Cardiac septum (tissue), 1 donor: ENCODE results near the gene SMIM24. TPM values are rescaled to one million over a fixed set of nuclear protein-coding genes. Genes with fewer than 3 reads are reported as not detected.
"Not testable (repeated sequence)": the region's sequence is repeated elsewhere in the genome, so short reads cannot be mapped to it uniquely, and the experiment has no call there.

ENCODE experiments used
- DNase-seq: peaks from one replicate; pipeline ENCODE4 v3.0.0-alpha.2; 2020; ENCODE audit warnings: low spot score
- intact Hi-C: fragments of 100-400 bp; cut with DNase I; formaldehyde crosslinking; loops from one replicate; pipeline ENCODE4 v1.14.0; 2022
- total RNA-seq: library from RNA; stranded (reverse); fragmentation: NEBNext Ultra II Directional; extraction: Animal tissue kit (Norgen Biotek cat#: 25700); gene quantifications from one replicate; pipeline ENCODE4 v1.2.1, GENCODE V29; 2021
- donor health status: DM: no; HTN: no; CAD: no.

The SMIM24 gene
- total RNA-seq, 1 donor from 2014 or later = not detected

DNA sequence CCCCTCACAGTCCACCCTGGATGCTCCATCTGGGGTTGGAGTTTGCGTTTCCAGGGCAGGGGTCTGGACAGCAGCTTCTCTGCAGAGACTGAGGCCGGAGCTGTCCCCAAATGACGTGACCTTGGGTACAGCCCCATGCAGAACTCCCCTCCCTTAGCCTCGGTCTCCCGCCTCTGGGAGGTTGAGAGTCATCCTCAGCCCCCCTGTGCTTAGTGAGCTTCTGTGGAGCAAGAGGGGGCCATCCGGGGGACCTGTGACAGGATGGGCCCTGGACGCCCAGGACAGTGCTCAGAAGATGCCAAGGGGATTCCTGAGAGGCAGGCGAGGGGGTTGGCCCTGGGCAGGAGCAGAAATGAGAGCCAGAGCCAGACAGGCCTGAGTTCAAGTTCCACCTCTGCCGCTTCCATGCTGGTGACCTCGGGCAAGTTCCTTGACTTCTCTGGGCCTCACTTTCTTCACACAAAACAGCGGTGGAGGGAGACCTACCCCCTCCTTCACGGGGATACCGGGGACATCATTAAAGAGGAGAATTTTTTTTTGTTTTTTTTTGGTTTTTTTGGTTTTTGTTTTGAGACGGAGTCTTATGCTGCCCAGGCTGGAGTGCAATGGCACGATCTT, 20.3 kb downstream of the SMIM24 start:
- no peak for DNase-seq
- intact Hi-C loops = no loop called here

DNA sequence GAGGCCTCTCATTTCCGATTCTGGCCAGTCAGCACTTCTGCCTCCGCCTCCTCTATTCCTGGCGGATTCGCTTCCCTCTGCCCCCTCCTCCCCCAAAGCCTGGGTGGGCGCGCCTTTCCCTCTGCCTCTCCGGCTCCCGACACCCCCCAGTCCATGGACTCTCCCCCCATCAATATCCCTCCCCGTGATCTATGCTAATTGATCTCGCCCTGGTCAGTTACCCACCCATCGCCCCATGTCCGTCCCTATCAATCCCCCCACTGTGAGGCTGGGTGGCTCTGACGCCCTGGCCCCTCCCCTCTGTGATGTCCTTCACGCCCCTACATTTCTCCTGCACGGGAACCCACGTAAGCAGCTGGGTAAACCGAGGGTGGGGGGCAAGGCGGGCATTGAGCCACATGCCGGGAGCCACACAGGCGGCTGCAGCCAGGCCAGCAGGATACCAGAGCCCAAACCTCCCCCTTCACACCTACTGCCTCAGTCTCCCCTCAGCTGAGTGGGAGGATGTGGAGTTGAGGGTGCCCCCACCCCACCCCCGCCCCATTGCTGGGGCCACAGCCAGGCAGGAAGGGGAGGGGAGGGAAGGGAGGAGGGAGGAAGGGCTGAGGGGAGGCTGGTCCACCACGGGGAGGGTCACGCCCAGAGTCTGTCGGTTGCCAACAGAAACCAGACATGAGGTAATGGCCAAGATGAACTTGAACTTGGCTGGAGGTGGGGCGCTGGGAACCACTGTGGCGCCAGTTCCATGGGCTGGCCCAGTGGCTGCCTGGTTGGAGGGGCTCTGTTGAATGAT, 21.0 kb downstream of the SMIM24 start:
- DNase-seq = peak; percentile 94
- intact Hi-C loops = no loop called here

DNA sequence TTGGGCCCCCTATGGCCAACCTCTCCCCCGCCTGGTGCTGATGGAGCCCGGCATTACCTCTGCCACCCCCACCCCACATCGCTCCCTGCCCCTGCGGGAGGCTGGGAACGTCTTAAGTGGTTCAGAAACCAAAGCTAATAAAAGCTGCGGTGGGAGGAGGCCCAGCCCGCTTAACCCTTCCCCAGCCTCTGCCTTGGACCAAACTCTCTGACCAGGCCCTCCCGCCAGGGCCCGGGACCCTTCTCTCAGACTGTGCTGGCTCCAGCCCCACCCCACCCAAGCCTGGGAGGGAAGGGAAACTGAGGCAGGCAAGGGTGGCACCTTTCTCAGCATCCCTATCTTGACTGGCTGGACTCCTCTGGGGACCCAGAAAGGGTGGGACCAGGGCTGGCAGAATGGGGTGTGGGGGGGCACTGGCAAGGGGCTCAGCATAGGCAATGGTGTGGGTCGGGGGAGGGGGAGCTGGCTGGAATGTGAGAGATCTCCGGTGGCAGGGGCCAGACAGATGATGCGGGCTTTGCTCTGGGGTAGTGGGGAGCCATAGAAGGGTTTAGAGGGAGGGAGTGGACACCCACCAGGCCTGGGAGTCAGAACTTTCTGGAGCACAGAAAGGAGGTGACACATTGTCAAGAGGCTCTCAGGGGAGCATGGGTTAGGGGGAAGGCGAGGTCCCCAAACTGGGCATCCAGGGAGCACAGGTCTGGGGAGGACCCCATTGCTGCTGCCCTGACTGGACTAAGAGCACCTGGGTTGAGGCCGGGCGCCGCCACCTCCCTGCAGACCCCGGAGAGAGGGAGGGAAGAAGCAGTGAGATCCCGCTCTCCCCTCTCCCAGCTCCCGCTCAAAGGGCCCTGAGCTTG, 21.9 kb downstream of the SMIM24 start:
- intact Hi-C loops = no loop called here
- DNase-seq = no peak

DNA sequence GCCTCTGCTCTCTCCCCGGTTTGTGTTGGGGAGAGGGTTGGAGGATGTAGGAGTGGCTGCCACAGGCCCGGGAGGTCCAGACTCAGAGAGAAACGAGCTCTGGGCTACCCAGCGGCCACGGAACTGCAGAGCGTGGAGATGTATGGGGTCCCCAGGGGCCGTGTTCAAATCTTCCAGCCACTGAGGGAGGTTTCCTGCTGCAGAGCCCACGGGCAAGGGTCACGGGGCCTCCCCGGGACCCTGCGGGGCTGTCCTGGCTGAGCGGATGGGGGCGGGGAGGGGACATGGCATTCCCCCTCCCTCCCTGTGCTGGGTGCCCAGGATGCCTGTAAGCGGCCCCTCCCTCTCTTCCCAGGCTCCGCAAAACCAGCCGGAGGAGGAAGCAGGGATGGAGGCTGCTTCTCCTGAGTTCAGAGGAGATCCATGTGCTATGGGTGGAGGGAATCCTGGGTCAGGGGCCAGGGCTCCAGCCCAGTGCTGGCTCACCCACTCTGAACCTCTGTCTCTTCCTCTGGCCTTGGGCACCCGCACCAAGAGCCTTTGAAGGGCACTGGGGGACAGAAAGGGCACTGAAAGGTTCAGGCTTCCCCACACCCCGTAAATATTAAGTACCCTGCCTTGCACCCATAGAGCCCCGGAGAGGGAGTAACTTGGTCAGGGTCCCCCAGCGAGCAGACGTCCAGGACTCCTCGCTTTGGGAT, 22.6 kb downstream of the SMIM24 start:
- intact Hi-C loops = no loop called here
- no peak for DNase-seq

DNA sequence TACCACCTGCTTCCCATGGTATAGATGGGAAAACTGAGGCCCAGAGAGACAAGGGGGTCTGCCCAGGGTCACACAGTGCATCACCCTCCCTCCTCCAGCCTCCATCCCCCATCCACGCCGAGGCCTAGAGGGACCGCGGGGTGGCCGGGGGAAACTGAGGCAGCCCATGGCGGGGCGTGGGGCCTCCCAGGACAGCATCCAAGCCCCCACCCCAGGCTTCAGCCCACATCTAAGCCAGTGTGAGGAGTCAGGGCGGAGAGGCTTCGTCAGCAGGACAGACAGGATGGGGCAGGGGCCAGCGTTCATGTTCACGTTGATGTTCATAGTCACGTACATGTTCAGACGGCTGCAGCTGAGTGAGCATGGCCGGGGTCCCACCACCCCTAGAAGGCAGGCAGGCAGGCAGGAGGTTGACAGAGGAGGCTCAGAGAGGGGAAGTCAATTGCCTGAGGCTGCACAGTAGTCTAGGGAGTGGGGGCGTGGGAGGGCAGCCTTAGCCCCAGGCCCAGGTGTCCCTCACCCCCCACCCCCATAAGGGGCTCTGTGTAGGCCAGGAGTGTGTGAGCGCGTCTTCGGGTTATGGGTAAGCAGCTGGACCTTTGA, 23.3 kb downstream of the SMIM24 start:
- intact Hi-C loops = no loop called here
- no peak for DNase-seq

DNA sequence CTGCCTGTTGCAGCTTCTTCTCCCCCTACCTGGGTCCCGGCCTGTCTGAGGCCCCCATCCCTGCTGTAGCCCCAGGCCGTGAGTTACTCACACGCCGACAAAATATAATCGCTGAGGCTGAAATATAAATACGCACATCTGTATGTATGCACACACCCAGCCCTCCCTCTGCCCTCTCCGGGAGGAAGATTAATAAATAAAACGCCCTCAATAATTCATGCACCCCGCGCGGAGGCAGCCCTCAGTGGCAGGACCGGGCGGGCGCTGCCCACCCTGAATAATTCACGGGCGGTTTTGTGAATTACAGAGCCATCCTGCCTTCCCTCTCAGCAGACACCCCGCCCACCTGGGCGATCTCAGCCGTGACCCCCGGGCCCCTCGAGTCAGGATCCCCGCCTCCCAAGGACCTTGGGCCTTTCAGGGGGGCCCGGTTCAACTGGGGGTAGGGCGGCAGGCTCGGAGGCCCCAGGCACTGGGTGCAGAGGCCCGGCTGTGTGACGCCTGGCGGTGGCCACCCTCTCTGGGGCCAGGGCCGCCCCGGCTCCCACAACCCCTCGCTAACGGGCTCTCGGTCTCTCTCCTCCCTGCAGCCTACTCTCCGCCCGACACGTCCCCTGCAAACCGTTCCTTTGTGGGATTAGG, 24.2 kb downstream of the SMIM24 start:
- intact Hi-C loops = no loop called here
- DNase-seq = no peak

DNA sequence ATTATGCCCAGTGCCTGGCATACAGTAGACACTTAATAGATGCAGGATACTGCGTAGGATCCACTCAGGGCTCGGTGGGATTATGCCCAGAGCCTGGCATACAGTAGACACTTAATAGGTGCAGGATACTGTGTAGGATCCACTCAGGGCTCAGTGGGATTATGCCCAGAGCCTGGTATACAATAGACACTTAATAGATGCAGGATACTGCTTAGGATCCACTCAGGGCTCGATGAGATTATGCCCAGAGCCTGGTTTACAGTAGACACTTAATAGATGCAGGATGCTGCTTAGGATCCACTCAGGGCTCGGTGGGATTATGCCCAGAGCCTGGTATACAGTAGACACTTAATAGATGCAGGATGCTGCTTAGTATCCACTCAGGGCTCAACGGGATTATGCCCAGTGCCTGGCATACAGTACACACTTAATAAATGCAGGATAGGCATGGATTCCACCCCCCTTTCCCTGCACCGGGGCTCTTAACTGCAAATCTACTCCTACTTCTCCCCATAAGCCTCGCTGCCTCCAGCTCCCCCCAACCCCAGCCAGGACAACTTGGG, 24.9 kb downstream of the SMIM24 start:
- intact Hi-C loops = no loop called here
- DNase-seq = no peak

DNA sequence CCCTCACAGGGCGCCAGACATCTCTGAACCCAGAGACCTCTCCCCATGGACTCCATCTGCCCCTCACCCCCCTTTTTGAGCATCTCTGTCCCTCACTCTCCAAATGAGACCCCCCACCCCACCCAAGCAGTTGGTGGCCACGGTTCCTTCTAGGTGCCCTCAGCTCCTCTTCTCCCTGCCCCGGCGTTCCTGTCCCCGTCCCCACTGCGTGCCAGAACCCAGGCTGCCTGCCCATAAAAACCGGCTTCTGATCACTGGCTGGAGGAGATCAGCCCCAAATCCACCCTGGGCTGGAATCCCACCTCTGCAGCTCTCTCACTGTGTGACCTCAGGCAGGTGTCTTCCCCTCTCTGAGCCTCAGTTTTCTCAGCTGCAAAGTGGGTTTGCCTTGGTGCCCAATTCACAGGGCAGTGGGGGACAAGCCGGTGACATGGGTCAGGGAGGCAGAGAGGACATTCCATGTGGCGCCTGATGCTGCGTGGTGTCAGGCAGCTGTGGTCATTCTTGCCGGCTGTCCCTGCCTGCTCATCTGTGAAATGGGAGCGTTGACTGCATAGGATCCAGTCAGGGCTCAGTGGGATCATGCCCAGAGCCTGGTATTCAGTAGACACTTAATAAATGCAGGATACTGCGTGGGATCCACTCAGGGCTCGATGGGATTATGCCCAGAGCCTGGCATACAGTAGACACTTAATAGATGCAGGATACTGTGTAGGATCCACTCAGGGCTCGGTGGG, 25.5 kb downstream of the SMIM24 start:
- DNase-seq = no peak
- intact Hi-C loops = no loop called here

DNA sequence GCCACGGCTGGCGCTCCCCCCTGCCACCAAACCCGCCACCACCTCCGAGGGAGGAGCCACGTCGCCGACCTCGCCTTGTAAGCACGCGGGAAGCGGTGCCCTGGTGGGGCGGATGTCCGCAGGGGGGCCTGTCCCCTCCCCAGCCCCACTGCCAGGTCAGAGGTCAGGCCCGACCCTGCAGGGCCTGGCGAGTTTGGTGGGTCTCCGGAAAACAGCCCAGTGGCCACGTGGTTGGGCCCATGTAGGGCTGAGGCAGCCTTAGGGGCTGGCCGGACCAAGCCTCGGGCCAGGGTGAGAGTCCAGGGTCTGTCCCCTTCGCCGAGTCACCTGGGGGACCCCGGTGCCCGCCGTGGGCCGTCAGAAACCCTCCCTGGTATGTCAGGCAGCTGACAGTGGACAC, 26.5 kb downstream of the SMIM24 start:
- intact Hi-C loops = no loop called here
- DNase-seq = no peak

DNA sequence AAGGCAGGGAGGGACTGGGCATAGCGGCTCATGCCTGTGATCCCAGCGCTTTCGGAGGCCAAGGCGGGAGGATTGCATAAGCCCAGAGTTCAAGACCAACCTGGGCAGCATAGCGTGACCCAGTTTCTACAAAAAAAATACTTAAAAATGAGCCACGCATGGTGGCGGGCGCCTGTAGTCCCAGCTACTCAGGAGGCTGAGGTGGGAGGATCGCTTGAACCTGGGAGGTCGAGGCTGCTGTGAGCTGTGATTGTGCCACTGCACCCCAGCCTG, 27.4 kb downstream of the SMIM24 start:
- intact Hi-C loops = not testable (repeated sequence)

DNA sequence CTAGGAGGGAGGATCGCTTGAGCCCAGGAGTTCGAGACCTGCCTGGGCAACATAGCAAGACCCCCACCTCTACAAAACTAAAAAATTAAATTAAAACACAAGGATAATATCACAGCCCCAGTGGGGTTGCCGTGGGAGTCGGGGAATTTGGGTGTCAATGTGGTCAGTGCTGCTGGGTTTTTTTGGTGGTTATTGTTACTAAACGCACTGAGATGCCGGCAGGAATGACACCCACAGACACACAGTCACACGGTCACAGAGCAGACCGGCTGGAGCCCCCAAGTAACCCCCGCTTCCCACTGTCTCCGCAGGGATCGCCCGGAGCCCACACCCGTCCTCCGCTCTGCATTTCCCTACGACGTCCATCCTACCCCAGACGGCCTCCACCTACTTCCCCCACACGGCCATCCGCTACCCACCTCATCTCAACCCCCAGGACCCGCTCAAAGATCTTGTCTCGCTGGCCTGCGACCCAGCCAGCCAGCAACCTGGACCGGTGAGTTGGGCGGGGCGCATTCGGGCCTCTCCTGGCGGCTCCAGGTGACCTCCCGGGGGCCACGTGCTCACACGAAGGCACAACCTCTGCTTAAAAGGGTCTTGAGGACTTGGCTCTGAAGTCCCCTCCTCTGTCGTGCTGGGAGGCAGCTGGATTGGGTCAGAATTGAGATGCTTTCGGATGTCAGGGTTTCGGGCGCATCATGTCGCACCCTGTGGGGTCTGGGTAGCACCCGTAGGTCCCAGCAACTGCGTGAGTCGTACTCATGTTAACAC, 28.0 kb downstream of the SMIM24 start:
- intact Hi-C loops = no loop called here
- no peak for DNase-seq

More for the DNA sequence above, 27.4 kb downstream of the SMIM24 start:
- DNase-seq = not testable (repeated sequence)

DNA sequence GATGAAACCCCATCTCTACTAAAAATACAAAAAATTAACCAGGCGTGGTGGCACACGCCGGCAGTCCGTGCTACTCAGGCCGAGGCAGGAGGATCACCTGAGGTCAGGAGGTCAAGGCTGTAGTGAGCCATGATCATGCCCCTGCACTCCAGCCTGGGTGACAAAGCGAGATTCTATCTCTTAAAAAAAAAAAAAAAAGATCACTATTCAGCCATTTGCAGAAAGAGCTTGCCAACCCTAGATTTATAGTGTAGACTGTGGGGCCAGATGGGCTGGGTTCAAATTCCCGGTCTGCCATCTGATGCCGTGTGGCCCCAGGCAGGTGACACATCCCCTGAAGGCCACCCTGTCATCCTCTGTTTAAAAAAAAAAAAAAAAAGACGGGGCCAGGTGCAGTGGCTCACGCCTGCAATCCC, 28.9 kb downstream of the SMIM24 start:
- intact Hi-C loops = no loop called here
- DNase-seq = no peak

DNA sequence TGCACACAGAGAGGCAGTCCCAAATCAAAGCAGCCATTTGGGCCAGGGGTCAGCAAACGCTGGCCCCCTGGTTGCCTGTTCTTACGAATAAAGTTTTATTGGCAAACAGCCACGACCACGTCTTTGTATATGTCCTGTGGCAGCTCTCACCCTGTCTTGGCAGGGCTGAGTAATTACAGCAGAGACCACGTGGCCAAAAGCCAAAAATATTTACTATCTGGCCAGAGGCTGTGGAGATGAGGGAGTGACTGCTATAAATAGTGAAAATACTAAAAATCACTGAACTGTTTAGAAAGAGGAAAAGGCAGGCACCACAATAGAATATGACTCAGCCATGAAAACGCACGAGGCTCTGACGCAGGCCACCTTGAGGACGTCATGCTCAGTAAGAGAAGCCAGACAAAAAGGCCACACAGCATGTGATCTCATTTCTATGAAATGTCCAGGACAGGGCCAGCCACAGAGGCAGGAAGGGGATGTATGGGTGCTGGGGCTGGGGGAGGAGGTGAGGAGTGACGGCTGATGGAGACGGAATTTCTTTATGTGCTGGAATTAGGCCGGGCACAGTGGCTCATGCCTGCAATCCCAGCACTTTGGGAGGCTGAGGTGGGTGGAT, 29.4 kb downstream of the SMIM24 start:
- DNase-seq = peak; percentile 89
- intact Hi-C loops = no loop called here

DNA sequence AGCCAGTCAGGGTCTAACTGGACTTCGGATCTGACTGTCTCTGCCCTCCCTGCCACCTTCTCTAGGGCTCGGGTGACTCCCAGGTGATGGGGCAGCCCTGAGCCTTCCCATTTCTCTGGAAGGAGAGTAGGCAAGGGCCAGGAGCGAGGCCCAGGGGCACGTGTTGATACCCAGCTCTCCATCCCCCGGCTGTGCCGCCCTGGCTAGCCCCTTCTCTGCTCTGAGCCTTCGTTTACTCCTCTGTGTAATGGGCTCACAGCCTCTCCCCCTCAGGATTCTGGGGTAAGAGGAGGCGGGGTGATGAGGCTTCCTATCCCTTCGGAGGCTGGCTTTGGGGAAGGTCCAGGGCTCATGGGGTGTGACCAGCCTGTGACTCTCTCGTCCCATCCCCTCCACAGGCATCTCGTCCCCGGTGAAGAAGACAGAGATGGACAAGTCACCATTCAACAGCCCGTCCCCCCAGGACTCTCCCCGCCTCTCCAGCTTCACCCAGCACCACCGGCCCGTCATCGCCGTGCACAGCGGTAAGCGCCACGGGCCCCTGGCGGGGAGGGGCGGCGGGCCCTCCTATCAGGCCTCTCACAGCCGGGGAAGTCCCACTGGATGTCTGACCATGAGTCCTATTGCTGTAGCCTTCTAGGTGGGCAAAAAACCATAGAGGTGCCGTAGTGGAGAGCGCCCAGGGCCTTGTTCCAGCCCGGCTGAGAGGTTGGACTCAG, 31.6 kb downstream of the SMIM24 start:
- intact Hi-C loops = no loop called here
- no peak for DNase-seq

DNA sequence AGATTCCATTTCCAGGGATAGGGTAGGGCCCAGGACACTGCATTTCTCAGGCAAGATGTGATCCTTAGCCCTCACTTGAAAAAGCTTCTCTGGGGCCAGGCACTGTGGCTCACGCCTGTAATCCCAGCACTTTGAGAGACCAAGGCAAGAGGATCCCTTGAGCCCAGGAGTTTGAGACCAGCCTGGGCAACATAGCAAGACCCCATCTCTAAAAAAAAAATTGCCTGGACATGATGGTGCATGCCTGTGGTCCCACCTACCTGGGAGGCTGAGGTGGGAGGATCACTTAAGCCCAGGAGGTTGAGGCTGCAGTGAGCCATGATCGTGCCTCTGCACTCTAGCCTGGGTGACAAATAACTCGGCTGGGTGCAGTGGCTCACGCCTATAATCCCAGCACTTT, 33.7 kb downstream of the SMIM24 start:
- DNase-seq, intact Hi-C loops: not testable (repeated sequence)

DNA sequence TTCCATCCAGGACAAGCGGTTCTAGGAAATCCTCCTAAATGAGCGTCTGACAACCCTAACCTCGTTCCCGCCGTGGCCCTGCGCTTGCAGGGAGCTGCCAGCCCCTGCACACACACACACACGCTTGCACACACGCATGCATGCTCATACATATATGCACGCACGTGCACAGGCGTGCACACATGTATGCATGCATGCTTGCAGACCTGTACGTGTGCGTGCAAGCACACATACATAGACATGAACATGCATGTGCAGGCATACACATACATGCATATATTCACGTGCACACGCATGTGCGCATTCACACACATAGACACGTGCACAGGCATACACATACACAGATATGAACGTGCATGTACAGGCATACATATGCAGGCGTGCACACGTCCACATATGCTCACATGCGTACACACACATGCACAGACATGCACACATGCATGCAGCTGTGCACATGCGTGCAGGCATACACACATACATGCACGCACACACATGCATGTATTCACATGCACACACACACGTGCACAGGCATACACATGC, 35.6 kb downstream of the SMIM24 start:
- DNase-seq = no peak

More for the DNA sequence above, 35.6 kb downstream of the SMIM24 start:
- intact Hi-C loops = no loop called here
